Activated CD8-positive, alpha-beta T cell treated with anti-CD3 and anti-CD28 coated beads for 36 hours (primary cell): ENCODE results near the gene ACCS. TPM values are rescaled to one million over a fixed set of nuclear protein-coding genes. Genes with fewer than 3 reads are reported as not detected.
A peak's percentile ranks its signal among the peaks of the same experiment; 100 is the strongest.

Source experiments
- ATAC-seq: fragments of 200-7000 bp; cut with Tn5 transposase; one replicate; pipeline ENCODE4 v1.10.0; 2021; ENCODE audit warnings: mild to moderate bottlenecking, moderate library complexity
- CTCF ChIA-PET: fragments of 350-600 bp; sonication (Branson Sonifier 250); formaldehyde crosslinking; loops from one replicate; lab custom pipeline; 2021; ENCODE audit warnings: antibody characterized with exemption; lab: Charles Lee
- POLR2A ChIA-PET: fragments of 350-600 bp; sonication (Branson Sonifier 250); formaldehyde crosslinking; loops from one replicate; lab custom pipeline; 2021; ENCODE audit warnings: antibody characterized with exemption; lab: Charles Lee
- DNase-seq: peaks from one replicate; pipeline ENCODE4 v3.0.0-alpha.2; 2020
- H3K27ac Mint-ChIP-seq: one replicate; pipeline ENCODE4 v1.8.0; 2021; ENCODE audit warnings: mild to moderate bottlenecking, mixed read lengths
- H3K27me3 Mint-ChIP-seq: one replicate; pipeline ENCODE4 v1.8.0; 2021; ENCODE audit warnings: mixed read lengths
- H3K36me3 Mint-ChIP-seq: one replicate; pipeline ENCODE4 v1.8.0; 2021; ENCODE audit warnings: low read depth, mixed read lengths
- H3K4me1 Mint-ChIP-seq: one replicate; pipeline ENCODE4 v1.8.0; 2021; ENCODE audit warnings: low read depth, mixed read lengths
- H3K4me3 Mint-ChIP-seq: one replicate; pipeline ENCODE4 v1.8.0; 2021; ENCODE audit warnings: mild to moderate bottlenecking, moderate library complexity, mixed read lengths
- H3K9me3 Mint-ChIP-seq: one replicate; pipeline ENCODE4 v1.8.0; 2021; ENCODE audit warnings: mixed read lengths
- CTCF ChIP-seq: fragments of 200-600 bp; IDR thresholded peaks from one replicate; pipeline ENCODE4 v1.8.0; 2022; ENCODE audit warnings: antibody characterized with exemption, mild to moderate bottlenecking
- intact Hi-C: fragments of 100-400 bp; cut with micrococcal nuclease; formaldehyde crosslinking; loops from one replicate; pipeline ENCODE4 v1.10.0; 2022
- total RNA-seq, 2 experiments: library from RNA; stranded (reverse); gene quantifications; one replicate each; pipeline ENCODE4 v1.2.3, GENCODE V29; 2021

ACCS gene
- total RNA-seq, 2 experiments from 2014 or later: 6.7 to 7.1 TPM

DNA sequence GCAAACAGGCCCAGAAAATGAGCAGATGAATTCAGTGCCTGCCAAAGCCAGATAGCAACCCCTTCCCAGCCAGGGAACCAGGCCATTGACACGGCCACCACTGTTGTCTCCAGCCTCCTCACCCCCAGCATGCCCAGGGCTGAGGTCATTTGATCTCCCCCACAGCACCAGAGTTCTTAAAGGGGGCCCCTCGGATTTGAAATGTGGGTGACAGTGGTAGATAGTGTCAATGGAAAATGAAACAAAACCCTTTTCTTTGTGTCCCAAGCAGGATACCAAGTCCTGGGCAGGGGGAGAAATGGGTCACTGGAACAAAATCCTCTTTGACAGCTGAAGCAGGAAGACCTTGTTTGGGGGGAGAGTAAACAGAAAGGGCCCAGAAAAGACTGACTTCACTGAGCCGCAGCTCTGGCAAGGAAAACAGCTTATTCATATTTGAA is 32.6 kb upstream of the ACCS start:
- CTCF ChIA-PET: interaction anchor here (1.1 kb wide), 1 partner anchor 143 kb away, joined by 4 read pairs; no protein-coding TSS in a partner anchor
- Mint-ChIP-seq H3K36me3 (no peaks in the 10 kb centered on the region), H3K4me1 (no peaks in the 10 kb centered on the region), H3K4me3 (no peak overlapping the region), H3K27me3 (peaks cover 18% of the 10 kb centered on the region), H3K9me3 (no peaks in the 10 kb centered on the region), H3K27ac (no peak overlapping the region)
- intact Hi-C loops: no loop called here
- DNase-seq: no peak
- ATAC-seq: no peak
- no peak for TF ChIP-seq CTCF
- POLR2A ChIA-PET: no interaction called here

- CTCF ChIA-PET: interaction anchor here (1.1 kb wide), 1 partner anchor 144 kb away, joined by 4 read pairs; no protein-coding TSS in a partner anchor
- no peaks in the 10 kb centered on the region for H3K4me1 Mint-ChIP-seq
- intact Hi-C loops: no loop called here
- no peaks in the 10 kb centered on the region for H3K9me3 Mint-ChIP-seq
- no peak for DNase-seq
- ATAC-seq: no peak
- TF ChIP-seq CTCF: no peak
- H3K36me3 Mint-ChIP-seq: no peaks in the 10 kb centered on the region
- no peak overlapping the region for H3K4me3 Mint-ChIP-seq
- H3K27me3 Mint-ChIP-seq: peaks cover 18% of the 10 kb centered on the region
- POLR2A ChIA-PET: no interaction called here
- no peak overlapping the region for H3K27ac Mint-ChIP-seq
These were observed 32.2 kb upstream of the ACCS start for GRCh38 chr11:44033856-44034255.

DNA sequence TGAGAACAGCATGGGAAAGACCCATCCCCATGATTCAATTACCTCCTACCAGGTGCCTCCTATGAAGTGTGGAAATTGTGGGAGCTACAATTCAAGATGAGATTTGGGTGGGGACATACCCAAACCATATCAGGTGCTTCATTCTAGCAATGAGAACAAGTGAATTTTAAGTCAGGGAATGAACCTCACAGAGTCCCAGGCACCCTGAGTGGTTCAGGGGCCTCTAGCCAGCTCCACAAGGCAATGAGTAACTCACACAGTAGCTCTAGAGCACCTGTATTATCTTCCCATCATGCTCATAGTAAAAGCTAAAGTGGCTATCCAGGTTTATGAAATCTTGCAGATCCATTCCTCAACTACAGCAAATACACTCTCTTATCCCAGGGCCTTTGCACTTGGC is 31.4 kb upstream of the ACCS start:
- no peak for ATAC-seq
- ChIA-PET POLR2A (no interaction called here), CTCF (interaction anchor here (1.1 kb wide), 1 partner anchor 145 kb away, joined by 4 read pairs; no protein-coding TSS in a partner anchor)
- H3K27me3 Mint-ChIP-seq: peaks cover 16% of the 10 kb centered on the region
- H3K4me3 Mint-ChIP-seq: no peak overlapping the region
- no peaks in the 10 kb centered on the region for H3K4me1 Mint-ChIP-seq
- no peak for TF ChIP-seq CTCF
- no peak for DNase-seq
- intact Hi-C loops: no loop called here
- H3K36me3 Mint-ChIP-seq: no peaks in the 10 kb centered on the region
- H3K9me3 Mint-ChIP-seq: no peaks in the 10 kb centered on the region
- H3K27ac Mint-ChIP-seq: no peak overlapping the region

DNA sequence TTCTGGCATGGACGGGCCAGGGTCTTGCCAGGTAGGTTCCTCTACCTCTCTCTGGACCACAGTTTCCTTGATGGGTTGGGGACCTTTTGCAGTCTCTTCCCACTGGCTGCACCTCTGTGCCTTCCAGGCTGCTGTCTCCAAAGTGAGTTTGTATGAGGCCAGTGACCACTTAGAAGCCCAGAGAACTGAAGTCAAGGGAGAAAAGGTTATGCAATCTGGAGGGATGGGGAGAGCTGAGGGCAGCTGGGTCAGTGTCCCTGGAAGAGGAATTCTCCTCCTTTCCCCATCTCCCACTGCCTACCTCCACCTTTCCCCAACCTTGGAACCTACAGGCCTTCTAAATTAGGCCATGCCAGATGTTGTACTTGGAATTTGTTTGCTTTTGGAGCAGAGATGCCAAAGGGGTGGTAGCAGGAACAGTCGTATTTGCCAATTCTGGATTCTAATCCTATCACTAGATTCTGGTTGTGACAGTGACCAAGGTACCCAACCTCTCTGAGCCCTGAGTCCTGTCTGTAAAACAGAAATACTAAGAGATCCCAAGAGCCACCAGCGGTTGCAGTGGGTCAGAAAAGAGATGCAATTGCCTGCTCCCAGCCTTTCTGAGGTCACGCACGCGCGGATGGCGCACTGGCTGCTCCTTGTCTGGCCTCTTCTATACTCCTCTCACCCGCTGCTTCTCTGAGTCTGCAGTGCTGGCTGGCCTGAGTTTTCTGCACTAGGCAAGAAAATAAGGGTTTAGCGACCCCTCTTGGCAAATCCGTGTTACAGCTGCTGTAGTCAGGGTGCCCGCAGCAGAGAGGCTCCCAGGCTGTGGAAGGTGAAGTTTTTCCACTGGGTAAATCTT is 29.0 kb upstream of the ACCS start:
- Mint-ChIP-seq H3K27me3 (peaks cover 7% of the 10 kb centered on the region), H3K4me3 (no peak overlapping the region), H3K4me1 (no peaks in the 10 kb centered on the region), H3K27ac (no peak overlapping the region), H3K36me3 (no peaks in the 10 kb centered on the region), H3K9me3 (peaks cover 9% of the 10 kb centered on the region)
- peak; percentile 51 for TF ChIP-seq CTCF
- CTCF ChIA-PET: interaction anchor here (1.0 to 1.9 kb wide), 4 partner anchors 8 to 211 kb away, joined by 3 to 9 read pairs (median 3); no protein-coding TSS in a partner anchor
- DNase-seq: peak; percentile 60
- POLR2A ChIA-PET: no interaction called here
- intact Hi-C loops: loop anchor here (2.0 kb wide), 1 partner anchor 146 kb away; no protein-coding TSS in a partner anchor
- peak; percentile 90 for ATAC-seq

- peak; percentile 3 for TF ChIP-seq CTCF
- no peaks in the 10 kb centered on the region for H3K36me3 Mint-ChIP-seq
- peaks cover 7% of the 10 kb centered on the region for H3K27me3 Mint-ChIP-seq
- no peak overlapping the region for H3K4me3 Mint-ChIP-seq
- H3K27ac Mint-ChIP-seq: no peak overlapping the region
- ATAC-seq: no peak
- intact Hi-C loops: loop anchor here (2.0 kb wide), 1 partner anchor 147 kb away; no protein-coding TSS in a partner anchor
- DNase-seq: no peak
- H3K9me3 Mint-ChIP-seq: peaks cover 9% of the 10 kb centered on the region
- ChIA-PET POLR2A (no interaction called here), CTCF (interaction anchor here (0.6 to 1.9 kb wide), 5 partner anchors 20 to 448 kb away, joined by 3 to 9 read pairs (median 3); no protein-coding TSS in a partner anchor)
- H3K4me1 Mint-ChIP-seq: no peaks in the 10 kb centered on the region
These were observed 28.4 kb upstream of the ACCS start for GRCh38 chr11:44037658-44037998.
